ENCODE data around the gene LRTM1.

GRCh38 chr3:54888873-54889272, 39.0 kb downstream of the LRTM1 start:
- TF ChIP-seq CTCF (IDR thresholded peaks at IDR 0.05) (no peak), POLR2A (IDR thresholded peaks at IDR 0.05; ENCODE audit: low read depth) (no peak), POLR2AphosphoS5 (IDR thresholded peaks at IDR 0.05) (peak; percentile 73 to 92), EP300 (IDR thresholded peaks at IDR 0.05) (peak; percentile 64)

Data from esophagus muscularis mucosa (tissue), 4 donors.